K562 (cell line): ENCODE results near the gene UBA7. TPM values are rescaled to one million over a fixed set of nuclear protein-coding genes. Genes with fewer than 3 reads are reported as not detected.

Experiments used
- CREB1 ChIP-seq, 2 experiments: sonication (generic) in 1 of 2; formaldehyde crosslinking in 1 of 2; IDR thresholded peaks; 2 replicates each; pipeline versions ENCODE4 v1.6.1 to v1.8.0; 2012 to 2022; ENCODE audit warnings: inconsistent platforms in 1 of 2, mild to moderate bottlenecking in 1 of 2, missing genetic modification reagents in 1 of 2, moderate library complexity in 1 of 2
- HCFC1 ChIP-seq: IDR thresholded peaks from 2 replicates; pipeline ENCODE4 v1.6.1; 2012; ENCODE audit warnings: low read depth, low read length, improper control_type of control experiment
- ILK ChIP-seq: fragments of 450-650 bp; IDR thresholded peaks from 2 replicates; pipeline ENCODE4 v1.6.1; 2016; ENCODE audit warnings: missing genetic modification characterization, low read depth, mild to moderate bottlenecking, missing compliant biosample characterization, moderate library complexity, borderline replicate concordance
- KAT7 ChIP-seq: sonication (generic); formaldehyde crosslinking; IDR thresholded peaks from 2 replicates; pipeline ENCODE4 v1.8.0; 2022; ENCODE audit warnings: missing genetic modification reagents, mild to moderate bottlenecking, borderline replicate concordance
- MAX ChIP-seq: sonication (generic); formaldehyde crosslinking; IDR thresholded peaks from 2 replicates; pipeline ENCODE4 v1.9.0; 2022; ENCODE audit warnings: mild to moderate bottlenecking, missing genetic modification reagents
- MAZ ChIP-seq, 2 experiments: fragments of 450-650 bp in 1 of 2; sonication (generic) in 1 of 2; formaldehyde crosslinking; IDR thresholded peaks in 1 of 2; conservative IDR thresholded peaks in 1 of 2; 2 replicates each; pipeline versions ENCODE4 v1.4.0 to v1.5.0; 2020; ENCODE audit warnings: mild to moderate bottlenecking in 1 of 2, missing genetic modification reagents in 1 of 2
- NR4A1 ChIP-seq, 2 experiments: fragments of 250-450 bp in 1 of 2; fragments of 450-650 bp in 1 of 2; sonication (Bioruptor Pico) in 1 of 2; IDR thresholded peaks; 2 replicates each; pipeline versions ENCODE4 v1.4.0 to v1.6.1; 2016 to 2020; ENCODE audit warnings: mild to moderate bottlenecking in 2 of 2, missing compliant biosample characterization in 1 of 2, missing genetic modification characterization in 1 of 2, moderate library complexity in 1 of 2
- PHB ChIP-seq: fragments of 250-450 bp; sonication (Bioruptor Pico); IDR thresholded peaks from 2 replicates; pipeline ENCODE4 v1.5.0; 2021
- PHF8 ChIP-seq: fragments of 200-600 bp; sonication (generic); IDR thresholded peaks from 2 replicates; pipeline ENCODE4 v1.6.1; 2012; ENCODE audit warnings: mixed run types, mild to moderate bottlenecking, inconsistent platforms, low read length, moderate library complexity, borderline replicate concordance
- POLR2H ChIP-seq: IDR thresholded peaks from 2 replicates; pipeline ENCODE4 v1.6.1; 2016; ENCODE audit warnings: missing genetic modification characterization, low read depth, mild to moderate bottlenecking, control low read depth, missing compliant biosample characterization, moderate library complexity
- RBBP5 ChIP-seq: fragments of 200-600 bp; sonication (generic); IDR thresholded peaks from 2 replicates; pipeline ENCODE4 v1.6.1; 2012; ENCODE audit warnings: borderline replicate concordance, mild to moderate bottlenecking, low read length, control low read depth, inconsistent platforms; ENCODE audit not compliant: insufficient read depth, poor library complexity, severe bottlenecking
- SP1 ChIP-seq: sonication (generic); formaldehyde crosslinking; IDR thresholded peaks from 2 replicates; pipeline ENCODE4 v1.8.1; 2022; ENCODE audit warnings: mild to moderate bottlenecking, missing genetic modification reagents
- XRCC5 ChIP-seq: fragments of 200-400 bp; formaldehyde crosslinking; IDR thresholded peaks from 2 replicates; pipeline ENCODE4 v1.6.1; 2017; ENCODE audit warnings: low read depth, mild to moderate bottlenecking, low read length
- YY1 ChIP-seq, 3 experiments: IDR thresholded peaks; 2 replicates each; pipeline ENCODE4 v1.6.1; 2011; ENCODE audit warnings: low read length in 2 of 3, mild to moderate bottlenecking in 2 of 3, moderate library complexity in 2 of 3, borderline replicate concordance in 1 of 3, control low read depth in 1 of 3, low read depth in 1 of 3; ENCODE audit not compliant: insufficient read depth in 3 of 3, insufficient replicate concordance in 2 of 3, control insufficient read depth in 1 of 3, insufficient read length in 1 of 3; ENCODE audit errors: extremely low read depth in 1 of 3
- ZBED1 ChIP-seq: IDR thresholded peaks from 2 replicates; pipeline ENCODE4 v1.6.1; 2014
- ZNF24 ChIP-seq: fragments of 450-650 bp; IDR thresholded peaks from 2 replicates; pipeline ENCODE4 v1.6.1; 2016
- ZNF639 ChIP-seq, 2 experiments: fragments of 200-800 bp in 1 of 2; sonication (Bioruptor generic) in 1 of 2; sonication (generic) in 1 of 2; formaldehyde crosslinking in 1 of 2; IDR thresholded peaks in 1 of 2; conservative IDR thresholded peaks in 1 of 2; 2 replicates each; pipeline versions ENCODE4 v1.5.0 to v1.6.1; 2016 to 2020; ENCODE audit warnings: missing compliant biosample characterization in 1 of 2, missing genetic modification characterization in 1 of 2, missing genetic modification reagents in 1 of 2
- polyA plus RNA-seq, 8 experiments: library from polyadenylated mRNA; depleted of rRNA in 4 of 8; stranded (reverse) in 5 of 8; unstranded in 3 of 8; fragments of >200 nt; fragmentation: Nextera tagmentation in 2 of 8; fragmentation: Illumina TruSeq in 1 of 8; extraction: Ambion mirVana in 2 of 8; extraction: Trizol in 1 of 8; gene quantifications; 2 replicates each; pipeline versions ENCODE4 v1.2.1 to v1.2.3, GENCODE V29; 2011 to 2014; ENCODE audit warnings: inconsistent platforms in 1 of 8, missing spikeins in 1 of 8
- total RNA-seq, 7 experiments: library from RNA; depleted of rRNA in 6 of 7; stranded (reverse); fragments of >200 nt in 6 of 7; fragmentation: Illumina TruSeq in 2 of 7; extraction: Trizol in 2 of 7; gene quantifications; 2 replicates each; pipeline versions ENCODE4 v1.2.1 to v1.2.3, GENCODE V29; 2011 to 2021; ENCODE audit warnings: low replicate concordance in 1 of 7
- TF ChIP-seq, protein P1 (sequence below): sonication (generic); formaldehyde crosslinking; IDR thresholded peaks from 2 replicates; pipeline ENCODE4 v1.8.1; 2023; ENCODE audit warnings: mild to moderate bottlenecking, missing genetic modification reagents
- TF ChIP-seq, protein P2 (sequence below): fragments of 450-650 bp; conservative IDR thresholded peaks from 2 replicates; pipeline ENCODE4 v1.6.1; 2016; ENCODE audit warnings: missing genetic modification characterization, low read depth, mild to moderate bottlenecking, control low read depth, missing compliant biosample characterization

The UBA7 gene
- total and polyA plus RNA-seq, 9 of the 15 experiments (the other 6 are each of a cell fraction or from before 2014, with no cell fraction given), result 0.17 to 3.3 (median 2.0) TPM

DNA sequence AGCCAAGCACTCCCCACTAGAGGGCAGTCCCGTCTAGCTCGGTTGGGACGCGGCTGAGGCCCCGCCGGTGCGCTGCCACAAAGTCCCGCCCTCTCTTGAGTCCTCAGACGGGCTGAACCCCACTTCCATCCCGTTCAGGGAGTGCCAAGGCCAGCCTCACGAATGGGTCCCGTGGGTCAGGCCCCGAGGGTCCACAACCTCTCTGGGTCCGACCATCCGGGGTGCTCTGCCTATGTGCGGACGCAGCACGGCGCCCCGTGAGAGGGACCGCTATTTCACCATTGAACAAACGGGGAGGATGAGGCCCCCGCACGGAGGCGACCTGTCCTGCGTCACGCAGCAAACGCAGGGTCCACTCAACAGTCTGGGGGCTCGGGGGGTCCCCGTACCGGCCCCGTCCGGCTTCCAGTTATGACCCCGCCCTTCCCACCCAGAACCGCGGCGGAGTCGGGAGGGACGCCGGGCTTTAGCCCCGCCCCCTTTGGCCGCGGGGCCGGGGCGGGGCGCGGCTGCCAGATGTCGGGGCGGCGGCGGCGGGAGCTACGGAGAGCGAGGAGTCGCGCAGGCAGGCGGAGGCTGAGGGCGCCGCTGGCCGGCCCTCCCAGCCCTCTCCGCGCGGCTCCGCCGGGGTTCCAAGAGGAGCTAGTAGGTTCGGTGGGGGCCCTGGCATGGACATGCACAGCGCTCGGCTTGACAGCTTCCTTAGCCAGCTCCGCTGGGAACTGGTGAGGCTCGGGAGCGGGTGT, 10.9 kb downstream of the UBA7 start, which contains the start of gene INKA1 (continued):
- peak in 1 of 2 experiments; percentile 69; a peak in 2 of 4 replicates for TF ChIP-seq ZNF639 (CRISPR knock-in tag; conservative IDR thresholded peaks at IDR 0.05 in 1 of 2, IDR thresholded peaks at IDR 0.05 in 1 of 2)
- TF ChIP-seq HCFC1, result peak; percentile 35; the same call in 1 of the 2 replicates
- TF ChIP-seq MAX (CRISPR knock-in tag), result peak; percentile 8; the same call in 1 of the 2 replicates
- TF ChIP-seq, protein P1, sequence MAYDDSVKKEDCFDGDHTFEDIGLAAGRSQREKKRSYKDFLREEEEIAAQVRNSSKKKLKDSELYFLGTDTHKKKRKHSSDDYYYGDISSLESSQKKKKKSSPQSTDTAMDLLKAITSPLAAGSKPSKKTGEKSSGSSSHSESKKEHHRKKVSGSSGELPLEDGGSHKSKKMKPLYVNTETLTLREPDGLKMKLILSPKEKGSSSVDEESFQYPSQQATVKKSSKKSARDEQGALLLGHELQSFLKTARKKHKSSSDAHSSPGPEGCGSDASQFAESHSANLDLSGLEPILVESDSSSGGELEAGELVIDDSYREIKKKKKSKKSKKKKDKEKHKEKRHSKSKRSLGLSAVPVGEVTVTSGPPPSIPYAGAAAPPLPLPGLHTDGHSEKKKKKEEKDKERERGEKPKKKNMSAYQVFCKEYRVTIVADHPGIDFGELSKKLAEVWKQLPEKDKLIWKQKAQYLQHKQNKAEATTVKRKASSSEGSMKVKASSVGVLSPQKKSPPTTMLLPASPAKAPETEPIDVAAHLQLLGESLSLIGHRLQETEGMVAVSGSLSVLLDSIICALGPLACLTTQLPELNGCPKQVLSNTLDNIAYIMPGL (CRISPR knock-in tag), result 0 out of 2 replicates have a peak, but pooled peaks have one; percentile 24
- TF ChIP-seq CREB1 (IDR thresholded peaks at IDR 0.05), result no peak
- TF ChIP-seq CREB1 (CRISPR knock-in tag; IDR thresholded peaks at IDR 0.05), result 0 out of 2 replicates have a peak, but pooled peaks have one; percentile 59
- TF ChIP-seq ILK, result no peak
- peak; percentile 70 for TF ChIP-seq SP1 (CRISPR knock-in tag)
- TF ChIP-seq PHB (CRISPR knock-in tag), result peak; percentile 64; the same call in 1 of the 2 replicates
- TF ChIP-seq NR4A1 (CRISPR knock-in tag; IDR thresholded peaks at IDR 0.05), result no peak
- TF ChIP-seq NR4A1 (tag; IDR thresholded peaks at IDR 0.05), result no peak
- TF ChIP-seq, protein P2, sequence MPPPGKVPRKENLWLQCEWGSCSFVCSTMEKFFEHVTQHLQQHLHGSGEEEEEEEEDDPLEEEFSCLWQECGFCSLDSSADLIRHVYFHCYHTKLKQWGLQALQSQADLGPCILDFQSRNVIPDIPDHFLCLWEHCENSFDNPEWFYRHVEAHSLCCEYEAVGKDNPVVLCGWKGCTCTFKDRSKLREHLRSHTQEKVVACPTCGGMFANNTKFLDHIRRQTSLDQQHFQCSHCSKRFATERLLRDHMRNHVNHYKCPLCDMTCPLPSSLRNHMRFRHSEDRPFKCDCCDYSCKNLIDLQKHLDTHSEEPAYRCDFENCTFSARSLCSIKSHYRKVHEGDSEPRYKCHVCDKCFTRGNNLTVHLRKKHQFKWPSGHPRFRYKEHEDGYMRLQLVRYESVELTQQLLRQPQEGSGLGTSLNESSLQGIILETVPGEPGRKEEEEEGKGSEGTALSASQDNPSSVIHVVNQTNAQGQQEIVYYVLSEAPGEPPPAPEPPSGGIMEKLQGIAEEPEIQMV (tag), result peak; percentile 50; the same call in 1 of the 2 replicates
- peak; percentile 71; the same call in 1 of the 2 replicates for TF ChIP-seq PHF8
- no peak for TF ChIP-seq ZNF24
- TF ChIP-seq POLR2H, result peak; percentile 57; the same call in 1 of the 2 replicates
- 0 out of 2 replicates have a peak, but pooled peaks have one; percentile 50 for TF ChIP-seq XRCC5
- TF ChIP-seq RBBP5, result peak; percentile 26
- TF ChIP-seq KAT7 (CRISPR knock-in tag), result 0 out of 2 replicates have a peak, but pooled peaks have one; percentile 55
- peak in 2 of 3 experiments; percentile 11 to 18 for TF ChIP-seq YY1 (IDR thresholded peaks at IDR 0.05; ENCODE audit: borderline replicate concordance in 1 of 3, control insufficient read depth in 1 of 3, extremely low read depth in 1 of 3, insufficient read depth in 3 of 3, insufficient read length in 1 of 3, insufficient replicate concordance in 2 of 3, low read depth in 1 of 3, low read length in 2 of 3)
- peak; percentile 24 to 26; a peak in 2 of 4 replicates for TF ChIP-seq MAZ (CRISPR knock-in tag; conservative IDR thresholded peaks at IDR 0.05 in 1 of 2, IDR thresholded peaks at IDR 0.05 in 1 of 2)
- peak; percentile 65; the same call in 1 of the 2 replicates for TF ChIP-seq ZBED1
